H1 (cell line): ENCODE measurements around the gene CHAT. TPM values are rescaled to one million over a fixed set of nuclear protein-coding genes. Genes with fewer than 3 reads are reported as not detected.

Experiments used
- CTCF ChIA-PET: fragments of 300-600 bp; sonication (Branson Sonifier 250); formaldehyde crosslinking; loops from one replicate; lab custom pipeline; 2021; ENCODE audit not compliant: partially characterized antibody; lab: Charles Lee
- POLR2A ChIA-PET: fragments of 300-600 bp; sonication (Branson Sonifier 250); formaldehyde crosslinking; loops from one replicate; lab custom pipeline; 2021; ENCODE audit warnings: inconsistent platforms; ENCODE audit not compliant: partially characterized antibody; lab: Charles Lee
- DNase-seq, 2 experiments: peaks; one replicate each; pipeline versions ENCODE4 v3.0.0 to v3.0.0-alpha.2; 2010 to 2022; ENCODE audit warnings: low spot score in 2 of 2, low read depth in 1 of 2, mixed read lengths in 1 of 2
- FAIRE-seq: peaks from 2 replicates; lab custom pipeline; 2011; peaks lifted over from hg19 to GRCh38; lab: Jason Lieb, UNC
- H2AFZ ChIP-seq: 2 replicates; pipeline ENCODE4 v1.8.1; 2012; ENCODE audit warnings: low read length, inconsistent platforms
- H2AK5ac ChIP-seq: 2 replicates; pipeline ENCODE4 v1.6.1; 2013; ENCODE audit warnings: low read depth, low read length
- H2BK120ac ChIP-seq: replicated peaks from 2 replicates; pipeline ENCODE3; 2013; ENCODE audit warnings: low read depth, low read length, inconsistent platforms
- H2BK12ac ChIP-seq: 2 replicates; pipeline ENCODE4 v1.6.1; 2013; ENCODE audit warnings: low read depth, low read length
- H2BK15ac ChIP-seq: 2 replicates; pipeline ENCODE4 v1.6.1; 2013; ENCODE audit warnings: low read length
- H2BK20ac ChIP-seq: 2 replicates; pipeline ENCODE4 v1.6.1; 2013; ENCODE audit warnings: low read length
- H2BK5ac ChIP-seq: 2 replicates; pipeline ENCODE4 v1.6.1; 2013; ENCODE audit warnings: low read depth, low read length
- H3K14ac ChIP-seq: 2 replicates; pipeline ENCODE4 v1.6.1; 2013; ENCODE audit warnings: inconsistent platforms; ENCODE audit not compliant: insufficient read length
- H3K18ac ChIP-seq: 2 replicates; pipeline ENCODE4 v1.6.1; 2013; ENCODE audit warnings: low read length; ENCODE audit errors: extremely low read depth
- H3K23ac ChIP-seq: 2 replicates; pipeline ENCODE4 v1.6.1; 2013; ENCODE audit warnings: inconsistent platforms; ENCODE audit not compliant: insufficient read length
- H3K23me2 ChIP-seq: 2 replicates; pipeline ENCODE4 v1.6.1; 2013; ENCODE audit warnings: low read depth, low read length
- H3K27ac ChIP-seq: 2 replicates; pipeline ENCODE4 v1.6.1; 2011; ENCODE audit warnings: low read depth, low read length, inconsistent platforms
- H3K27me3 ChIP-seq, 4 experiments: replicated peaks in 1 of 4; 1 replicate in 1 of 4; 2 replicates in 3 of 4; pipeline versions ENCODE4 v1.6.1 to v1.8.1; 2011 to 2013; ENCODE audit warnings: low read length in 3 of 4, mild to moderate bottlenecking in 3 of 4, inconsistent platforms in 2 of 4, mixed read lengths in 2 of 4, moderate library complexity in 1 of 4; ENCODE audit not compliant: control insufficient read depth in 3 of 4, insufficient read depth in 3 of 4; ENCODE audit errors: extremely low read depth in 1 of 4
- H3K36me3 ChIP-seq, 4 experiments: 2 replicates each; pipeline versions ENCODE4 v1.6.1 to v1.8.1; 2011 to 2013; ENCODE audit warnings: mild to moderate bottlenecking in 4 of 4, low read length in 3 of 4, moderate library complexity in 2 of 4, control low read depth in 1 of 4, inconsistent platforms in 1 of 4; ENCODE audit not compliant: insufficient read depth in 4 of 4, control insufficient read depth in 2 of 4
- H3K4ac ChIP-seq: replicated peaks from 2 replicates; pipeline ENCODE3; 2013; ENCODE audit warnings: low read length, low read depth, mixed read lengths, inconsistent platforms; ENCODE audit not compliant: insufficient read length
- H3K4me1 ChIP-seq, 4 experiments: replicated peaks in 1 of 4; 1 replicate in 1 of 4; 2 replicates in 3 of 4; pipeline versions ENCODE4 v1.6.1 to v1.8.1; 2011 to 2013; ENCODE audit warnings: low read length in 3 of 4, inconsistent platforms in 2 of 4, mixed read lengths in 1 of 4; ENCODE audit not compliant: insufficient read depth in 4 of 4, control insufficient read depth in 3 of 4
- H3K4me2 ChIP-seq, 2 experiments: 2 replicates each; pipeline versions ENCODE4 v1.6.1 to v1.8.1; 2011 to 2013; ENCODE audit warnings: low read depth in 2 of 2, low read length in 2 of 2, control low read depth in 1 of 2, inconsistent platforms in 1 of 2, mild to moderate bottlenecking in 1 of 2; ENCODE audit not compliant: insufficient read depth in 1 of 2
- H3K4me3 ChIP-seq, 4 experiments: fragments of 200-600, 300-600 bp in 1 of 4; sonication (generic), shearing (Covaris generic), sonication (Bioruptor Twin) in 1 of 4; 2 replicates each; pipeline versions ENCODE4 v1.5.1 to v1.8.1; 2011 to 2016; ENCODE audit warnings: low read length in 4 of 4, low read depth in 3 of 4, control low read depth in 2 of 4, inconsistent platforms in 2 of 4, mild to moderate bottlenecking in 2 of 4, mixed read lengths in 1 of 4, moderate library complexity in 1 of 4; ENCODE audit not compliant: insufficient read depth in 2 of 4; ENCODE audit errors: extremely low read depth in 1 of 4
- H3K56ac ChIP-seq: replicated peaks from 2 replicates; pipeline ENCODE3; 2013; ENCODE audit warnings: low read depth, mild to moderate bottlenecking, mixed read lengths, low read length, inconsistent platforms; ENCODE audit not compliant: insufficient read length
- H3K79me1 ChIP-seq: 2 replicates; pipeline ENCODE4 v1.6.1; 2013; ENCODE audit warnings: low read depth, low read length, control low read depth
- H3K79me2 ChIP-seq, 2 experiments: 2 replicates each; pipeline versions ENCODE4 v1.6.1 to v1.8.1; 2012 to 2013; ENCODE audit warnings: low read length in 2 of 2, mild to moderate bottlenecking in 2 of 2, inconsistent platforms in 1 of 2; ENCODE audit not compliant: insufficient read depth in 2 of 2, control insufficient read depth in 1 of 2
- H3K9ac ChIP-seq, 4 experiments: replicated peaks in 1 of 4; 1 replicate in 1 of 4; 2 replicates in 3 of 4; pipeline versions ENCODE4 v1.6.1 to v1.8.1; 2011 to 2013; ENCODE audit warnings: low read depth in 3 of 4, low read length in 3 of 4, control low read depth in 2 of 4, mild to moderate bottlenecking in 2 of 4, moderate library complexity in 2 of 4, inconsistent platforms in 1 of 4; ENCODE audit errors: extremely low read depth in 1 of 4
- H3K9me3 ChIP-seq, 2 experiments: 2 replicates each; pipeline versions ENCODE4 v1.6.1 to v1.8.1; 2012 to 2013; ENCODE audit warnings: mild to moderate bottlenecking in 2 of 2, moderate library complexity in 2 of 2, control low read depth in 1 of 2, inconsistent platforms in 1 of 2, low read depth in 1 of 2, low read length in 1 of 2, mixed read lengths in 1 of 2; ENCODE audit not compliant: insufficient read depth in 2 of 2
- H4K20me1 ChIP-seq, 2 experiments: replicated peaks in 1 of 2; 2 replicates each; pipeline versions ENCODE3 to v1.8.1; 2011 to 2013; ENCODE audit warnings: inconsistent platforms in 2 of 2, low read length in 2 of 2, mild to moderate bottlenecking in 1 of 2; ENCODE audit not compliant: insufficient read depth in 2 of 2, control insufficient read depth in 1 of 2
- H4K5ac ChIP-seq: 2 replicates; pipeline ENCODE4 v1.6.1; 2013; ENCODE audit warnings: low read length, low read depth, mixed read lengths, inconsistent platforms; ENCODE audit not compliant: insufficient read length
- H4K8ac ChIP-seq: 2 replicates; pipeline ENCODE4 v1.8.0; 2013; ENCODE audit warnings: mild to moderate bottlenecking, moderate library complexity, low read length, inconsistent platforms; ENCODE audit not compliant: insufficient read depth; ENCODE audit errors: extremely low read depth
- H4K91ac ChIP-seq: replicated peaks from 2 replicates; pipeline ENCODE3; 2013; ENCODE audit warnings: low read length, mixed read lengths, inconsistent platforms; ENCODE audit not compliant: insufficient read length
- CEBPB ChIP-seq: IDR thresholded peaks from 2 replicates; pipeline ENCODE4 v1.6.1; 2012; ENCODE audit warnings: low read depth, low read length
- TBP ChIP-seq: IDR thresholded peaks from 2 replicates; pipeline ENCODE4 v1.6.1; 2011; ENCODE audit warnings: low read depth, low read length, improper control_type of control experiment
- WGBS, 2 experiments: shearing (Covaris generic) in 1 of 2; methylation state at CpG; one replicate each; pipeline versions ENCODE4 v1.1.6 to v1.1.7; 2013 to 2015; ENCODE audit warnings: low lambda C conversion rate in 2 of 2, mixed read lengths in 2 of 2, inconsistent platforms in 1 of 2, low coverage in 1 of 2, missing lambda C conversion rate in 1 of 2; ENCODE audit not compliant: insufficient replicate concordance in 2 of 2, insufficient coverage in 1 of 2, insufficient read length in 1 of 2; ENCODE audit errors: extremely low coverage in 1 of 2, missing lambda C conversion rate in 1 of 2; 5-methylcytosine and 5-hydroxymethylcytosine counted together
- polyA plus RNA-seq, 7 experiments: library from polyadenylated mRNA; depleted of rRNA in 3 of 7; stranded (reverse) in 5 of 7; unstranded in 2 of 7; fragments of >200 nt in 5 of 7; fragments of 200-250 nt in 2 of 7; gene quantifications; 1 replicate in 5 of 7; 2 replicates in 1 of 7; 4 replicates in 1 of 7; pipeline versions ENCODE4 v1.2.1 to v1.2.3, GENCODE V29; 2011 to 2013; ENCODE audit warnings: missing spikeins in 2 of 7, mixed read lengths in 2 of 7
- total RNA-seq: library from RNA; stranded (reverse); fragmentation: NEBNext Ultra II Directional; extraction: Animal tissue kit (Norgen Biotek cat#: 25700); gene quantifications from 2 replicates; pipeline ENCODE4 v1.2.1, GENCODE V29; 2021

The CHAT gene
- total and polyA plus RNA-seq, 2 of the 8 experiments (the other 6 are each of a cell fraction or from before 2014, with no cell fraction given), result not detected

DNA sequence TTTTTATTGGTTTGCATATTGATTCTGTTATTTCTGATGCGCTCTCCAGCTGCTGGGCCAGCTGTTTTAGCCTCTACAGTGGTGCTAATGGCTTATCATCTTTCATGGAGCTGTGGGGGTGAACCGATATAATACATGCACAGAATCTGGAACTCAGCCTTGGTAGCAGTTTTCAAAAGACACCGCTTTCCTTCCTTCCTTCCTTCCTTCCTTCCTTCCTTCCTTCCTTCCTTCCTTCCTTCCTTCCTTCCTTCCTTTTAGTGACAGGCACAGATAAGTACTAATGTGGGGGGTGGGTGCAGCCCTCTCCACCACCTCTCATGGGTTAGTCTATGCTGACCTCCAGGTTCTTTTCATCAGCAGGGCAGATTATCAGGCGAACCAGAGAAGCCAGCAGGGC is 33.7 kb downstream of the CHAT start:
- H4K5ac ChIP-seq, result no peak overlapping the region
- no peak overlapping the region for H4K91ac ChIP-seq
- H3K9ac ChIP-seq, result no peak overlapping the region
- no peak overlapping the region for H2BK120ac ChIP-seq
- no peaks in the 10 kb centered on the region for H3K23me2 ChIP-seq
- no peak overlapping the region for H3K4me3 ChIP-seq
- no peak overlapping the region for H3K18ac ChIP-seq
- H3K56ac ChIP-seq, result no peak overlapping the region
- no peaks in the 10 kb centered on the region for H3K36me3 ChIP-seq
- H3K4me2 ChIP-seq, result no peak overlapping the region
- no peak overlapping the region for H3K14ac ChIP-seq
- H4K8ac ChIP-seq, result no peak overlapping the region
- CTCF ChIA-PET, result interaction anchor here (0.9 to 2.6 kb wide), 4 partner anchors 25 to 240 kb away, joined by 3 to 13 read pairs (median 3); no protein-coding TSS in a partner anchor
- H2AK5ac ChIP-seq, result no peak overlapping the region
- H3K27me3 ChIP-seq, result peaks cover 0 to 2% (median 0%) of the 10 kb centered on the region in 4 experiments; a peak in 2 of 7 replicates
- H4K20me1 ChIP-seq, result no peaks in the 10 kb centered on the region
- no peak overlapping the region for H3K23ac ChIP-seq
- TF ChIP-seq TBP (no peak), CEBPB (no peak)
- POLR2A ChIA-PET, result no interaction called here
- H2AFZ ChIP-seq, result no peak overlapping the region
- no peak overlapping the region for H2BK15ac ChIP-seq
- H2BK12ac ChIP-seq, result no peak overlapping the region
- no peaks in the 10 kb centered on the region for H3K9me3 ChIP-seq
- no peak overlapping the region for H3K27ac ChIP-seq
- H3K79me1 ChIP-seq, result 0 out of 2 replicates have a peak, but pooled peaks cover 2% of the 10 kb centered on the region
- no peak overlapping the region for H2BK5ac ChIP-seq
- FAIRE-seq (no peak), DNase-seq (peak in 1 of 2 experiments; percentile 22)
- H3K4ac ChIP-seq, result no peak overlapping the region
- 85% methylated on average over 4 of the region's 4 CpGs; no CpG with 5 or more reads in 1 of the 2 experiments for WGBS, 2 experiments
- H2BK20ac ChIP-seq, result no peak overlapping the region
- peaks cover 0 to 4% (median 1%) of the 10 kb centered on the region in 4 experiments; a peak in 1 of 7 replicates for H3K4me1 ChIP-seq
- no peaks in the 10 kb centered on the region for H3K79me2 ChIP-seq
